Adrenal gland (tissue), 5 donors: ENCODE measurements around the gene CACNA1D.

Source experiments
- POLR2A ChIP-seq, 2 donors: fragments of 450-650 bp; IDR thresholded peaks; one replicate each; pipeline ENCODE4 v1.6.1; 2017; ENCODE audit warnings: antibody characterized with exemption in 2 of 2, mild to moderate bottlenecking in 2 of 2, moderate library complexity in 1 of 2
- TF ChIP-seq, protein P1 (sequence below), 6 experiments: fragments of 450-650 bp in 4 of 6; fragments of 200-600 bp in 2 of 6; sonication (generic) in 1 of 6; IDR thresholded peaks; 1 replicate in 5 of 6; 2 replicates in 1 of 6; pipeline versions ENCODE4 v1.5.1 to v1.8.0; 2016 to 2021; ENCODE audit warnings: antibody characterized with exemption in 6 of 6, mild to moderate bottlenecking in 2 of 6, moderate library complexity in 1 of 6
- donor health status: DM: no; HTN: no; CAD: no.

DNA sequence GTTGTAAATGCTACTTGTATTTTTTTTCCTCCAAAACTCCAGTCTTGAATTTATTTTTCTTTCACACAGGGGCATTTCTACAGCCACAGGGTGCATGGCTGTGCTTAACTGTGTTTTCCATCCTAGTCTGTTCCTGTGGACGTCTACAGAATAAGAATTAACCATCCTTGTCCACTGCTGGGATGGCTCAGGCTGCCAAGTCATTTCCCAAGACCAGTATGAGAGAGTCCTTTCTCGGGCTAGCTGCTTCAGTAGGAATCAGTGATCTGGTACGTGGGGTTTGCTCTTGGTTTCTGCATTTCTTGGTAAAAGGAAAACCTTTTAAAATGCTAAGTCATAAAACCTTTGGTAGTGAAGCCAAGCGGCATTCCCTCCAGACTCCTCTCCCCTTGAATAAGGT is 322.0 kb downstream of the CACNA1D start:
- TF ChIP-seq, protein P1, sequence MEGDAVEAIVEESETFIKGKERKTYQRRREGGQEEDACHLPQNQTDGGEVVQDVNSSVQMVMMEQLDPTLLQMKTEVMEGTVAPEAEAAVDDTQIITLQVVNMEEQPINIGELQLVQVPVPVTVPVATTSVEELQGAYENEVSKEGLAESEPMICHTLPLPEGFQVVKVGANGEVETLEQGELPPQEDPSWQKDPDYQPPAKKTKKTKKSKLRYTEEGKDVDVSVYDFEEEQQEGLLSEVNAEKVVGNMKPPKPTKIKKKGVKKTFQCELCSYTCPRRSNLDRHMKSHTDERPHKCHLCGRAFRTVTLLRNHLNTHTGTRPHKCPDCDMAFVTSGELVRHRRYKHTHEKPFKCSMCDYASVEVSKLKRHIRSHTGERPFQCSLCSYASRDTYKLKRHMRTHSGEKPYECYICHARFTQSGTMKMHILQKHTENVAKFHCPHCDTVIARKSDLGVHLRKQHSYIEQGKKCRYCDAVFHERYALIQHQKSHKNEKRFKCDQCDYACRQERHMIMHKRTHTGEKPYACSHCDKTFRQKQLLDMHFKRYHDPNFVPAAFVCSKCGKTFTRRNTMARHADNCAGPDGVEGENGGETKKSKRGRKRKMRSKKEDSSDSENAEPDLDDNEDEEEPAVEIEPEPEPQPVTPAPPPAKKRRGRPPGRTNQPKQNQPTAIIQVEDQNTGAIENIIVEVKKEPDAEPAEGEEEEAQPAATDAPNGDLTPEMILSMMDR (IDR thresholded peaks at IDR 0.05), result no peak
- no peak for TF ChIP-seq POLR2A (IDR thresholded peaks at IDR 0.05)
